Measurements from ENCODE around the gene SLC7A14. TPM values are rescaled to one million over a fixed set of nuclear protein-coding genes. Genes with fewer than 3 reads are reported as not detected.

SLC7A14 gene
- total and polyA plus RNA-seq, 10 of the 15 experiments (the other 5 are each of a cell fraction or from before 2014, with no cell fraction given): not detected

DNA sequence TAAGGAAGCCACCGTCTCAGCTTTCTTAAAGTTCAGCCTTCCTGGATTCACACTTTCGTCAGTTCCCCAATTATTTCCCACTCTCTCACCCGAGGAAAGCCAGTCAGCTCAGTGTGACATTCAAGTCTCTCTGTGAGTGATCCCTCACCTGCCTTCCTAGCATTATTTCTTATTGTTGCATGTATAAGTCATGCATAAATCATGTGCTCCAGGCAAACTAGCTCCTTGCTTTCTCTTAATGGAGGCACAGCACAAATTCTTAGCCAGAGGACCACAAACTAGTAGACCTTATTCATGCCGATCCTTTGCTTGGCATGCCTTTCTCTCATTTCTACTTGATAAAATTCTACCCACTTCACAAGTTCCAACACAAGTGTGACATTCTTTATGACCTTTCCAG is 122.9 kb downstream of the SLC7A14 start:
- H3K4me3 ChIP-seq: no peak overlapping the region
- H3K9ac ChIP-seq (ENCODE audit: control insufficient read depth, insufficient read depth, low read length): no peak overlapping the region
- ATAC-seq (no peak), FAIRE-seq (no peak), DNase-seq (ENCODE audit: low read depth, low spot score) (no peak)
- no peak overlapping the region for H3K4me2 ChIP-seq (ENCODE audit: control insufficient read depth, insufficient read depth)
- no peaks in the 10 kb centered on the region; a peak in 1 of 4 replicates for H3K27me3 ChIP-seq (replicated peaks in 1 of 2; ENCODE audit: control insufficient read depth in 2 of 2, insufficient read depth in 2 of 2, low read length in 1 of 2)
- CTCF ChIA-PET: no interaction called here
- intact Hi-C loops (cut with micrococcal nuclease; ENCODE audit: unreplicated experiment): no loop called here
- no peaks in the 10 kb centered on the region for H3K9me3 ChIP-seq (replicated peaks; ENCODE audit: control insufficient read depth, insufficient read depth, low read length)
- H3K36me3 ChIP-seq (ENCODE audit: control insufficient read depth in 2 of 2, insufficient read depth in 2 of 2, low read length in 1 of 2): no peaks in the 10 kb centered on the region
- no peaks in the 10 kb centered on the region for H3K79me2 ChIP-seq (ENCODE audit: control insufficient read depth, insufficient read depth, low read length)
- BruUV-seq (replicated peaks): no TSS peak
- SMC1A ChIA-PET (ENCODE audit: uncharacterized antibody, unreplicated experiment): interaction anchor here (1.4 kb wide), 1 partner anchor 10 kb away, joined by 3 read pairs; no protein-coding TSS in a partner anchor
- H2AFZ ChIP-seq (ENCODE audit: control insufficient read depth, low read depth, low read length): no peak overlapping the region
- 18% methylated on average over 4 of the region's 4 CpGs for WGBS (ENCODE audit: insufficient coverage, insufficient replicate concordance, low lambda C conversion rate, missing lambda C conversion rate)
- POLR2A ChIA-PET: no interaction called here
- in situ Hi-C loops (cut with MboI): no loop called here
- RAD21 ChIA-PET (ENCODE audit: unreplicated experiment): no interaction called here
- no peaks in the 10 kb centered on the region for H4K20me1 ChIP-seq (ENCODE audit: control insufficient read depth, insufficient read depth)
- H3K4me1 ChIP-seq (ENCODE audit: control insufficient read depth, insufficient read depth, low read length): no peaks in the 10 kb centered on the region
- H3K27ac ChIP-seq (ENCODE audit: control insufficient read depth, insufficient read depth): no peak overlapping the region
- TF ChIP-seq JUNB (IDR thresholded peaks at IDR 0.05) (no peak), CEBPB (IDR thresholded peaks at IDR 0.05; ENCODE audit: borderline replicate concordance in 1 of 2, low read depth in 2 of 2, low read length in 2 of 2) (no peak), NR2C2 (IDR thresholded peaks at IDR 0.05; ENCODE audit: borderline replicate concordance, control insufficient read depth, insufficient read length, low read depth) (no peak), ZNF24 (IDR thresholded peaks at IDR 0.05) (no peak), NFXL1 (IDR thresholded peaks at IDR 0.05; ENCODE audit: borderline replicate concordance) (no peak), YY1 (IDR thresholded peaks at IDR 0.05; ENCODE audit: low read depth, low read length) (no peak), ESRRA (IDR thresholded peaks at IDR 0.05; ENCODE audit: low read length) (no peak), STAT1 (conservative IDR thresholded peaks at IDR 0.05) (no peak), MYB (IDR thresholded peaks at IDR 0.05; ENCODE audit: borderline replicate concordance, low read depth, low read length) (no peak), YBX1 (IDR thresholded peaks at IDR 0.05) (no peak), FOS (IDR thresholded peaks at IDR 0.05; ENCODE audit: borderline replicate concordance, extremely low read depth, insufficient read length) (no peak), RBBP5 (conservative IDR thresholded peaks at IDR 0.05) (no peak), EP300 (IDR thresholded peaks at IDR 0.05; ENCODE audit: borderline replicate concordance in 1 of 2, control insufficient read depth in 1 of 2, low read depth in 2 of 2, low read length in 2 of 2) (no peak)
- TF ChIP-seq, protein P1, sequence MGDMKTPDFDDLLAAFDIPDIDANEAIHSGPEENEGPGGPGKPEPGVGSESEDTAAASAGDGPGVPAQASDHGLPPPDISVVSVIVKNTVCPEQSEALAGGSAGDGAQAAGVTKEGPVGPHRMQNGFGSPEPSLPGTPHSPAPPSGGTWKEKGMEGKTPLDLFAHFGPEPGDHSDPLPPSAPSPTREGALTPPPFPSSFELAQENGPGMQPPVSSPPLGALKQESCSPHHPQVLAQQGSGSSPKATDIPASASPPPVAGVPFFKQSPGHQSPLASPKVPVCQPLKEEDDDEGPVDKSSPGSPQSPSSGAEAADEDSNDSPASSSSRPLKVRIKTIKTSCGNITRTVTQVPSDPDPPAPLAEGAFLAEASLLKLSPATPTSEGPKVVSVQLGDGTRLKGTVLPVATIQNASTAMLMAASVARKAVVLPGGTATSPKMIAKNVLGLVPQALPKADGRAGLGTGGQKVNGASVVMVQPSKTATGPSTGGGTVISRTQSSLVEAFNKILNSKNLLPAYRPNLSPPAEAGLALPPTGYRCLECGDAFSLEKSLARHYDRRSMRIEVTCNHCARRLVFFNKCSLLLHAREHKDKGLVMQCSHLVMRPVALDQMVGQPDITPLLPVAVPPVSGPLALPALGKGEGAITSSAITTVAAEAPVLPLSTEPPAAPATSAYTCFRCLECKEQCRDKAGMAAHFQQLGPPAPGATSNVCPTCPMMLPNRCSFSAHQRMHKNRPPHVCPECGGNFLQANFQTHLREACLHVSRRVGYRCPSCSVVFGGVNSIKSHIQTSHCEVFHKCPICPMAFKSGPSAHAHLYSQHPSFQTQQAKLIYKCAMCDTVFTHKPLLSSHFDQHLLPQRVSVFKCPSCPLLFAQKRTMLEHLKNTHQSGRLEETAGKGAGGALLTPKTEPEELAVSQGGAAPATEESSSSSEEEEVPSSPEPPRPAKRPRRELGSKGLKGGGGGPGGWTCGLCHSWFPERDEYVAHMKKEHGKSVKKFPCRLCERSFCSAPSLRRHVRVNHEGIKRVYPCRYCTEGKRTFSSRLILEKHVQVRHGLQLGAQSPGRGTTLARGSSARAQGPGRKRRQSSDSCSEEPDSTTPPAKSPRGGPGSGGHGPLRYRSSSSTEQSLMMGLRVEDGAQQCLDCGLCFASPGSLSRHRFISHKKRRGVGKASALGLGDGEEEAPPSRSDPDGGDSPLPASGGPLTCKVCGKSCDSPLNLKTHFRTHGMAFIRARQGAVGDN (IDR thresholded peaks at IDR 0.05): no peak
- TF ChIP-seq, protein P2, sequence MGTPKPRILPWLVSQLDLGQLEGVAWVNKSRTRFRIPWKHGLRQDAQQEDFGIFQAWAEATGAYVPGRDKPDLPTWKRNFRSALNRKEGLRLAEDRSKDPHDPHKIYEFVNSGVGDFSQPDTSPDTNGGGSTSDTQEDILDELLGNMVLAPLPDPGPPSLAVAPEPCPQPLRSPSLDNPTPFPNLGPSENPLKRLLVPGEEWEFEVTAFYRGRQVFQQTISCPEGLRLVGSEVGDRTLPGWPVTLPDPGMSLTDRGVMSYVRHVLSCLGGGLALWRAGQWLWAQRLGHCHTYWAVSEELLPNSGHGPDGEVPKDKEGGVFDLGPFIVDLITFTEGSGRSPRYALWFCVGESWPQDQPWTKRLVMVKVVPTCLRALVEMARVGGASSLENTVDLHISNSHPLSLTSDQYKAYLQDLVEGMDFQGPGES (IDR thresholded peaks at IDR 0.05): no peak
- TF ChIP-seq, protein P3, sequence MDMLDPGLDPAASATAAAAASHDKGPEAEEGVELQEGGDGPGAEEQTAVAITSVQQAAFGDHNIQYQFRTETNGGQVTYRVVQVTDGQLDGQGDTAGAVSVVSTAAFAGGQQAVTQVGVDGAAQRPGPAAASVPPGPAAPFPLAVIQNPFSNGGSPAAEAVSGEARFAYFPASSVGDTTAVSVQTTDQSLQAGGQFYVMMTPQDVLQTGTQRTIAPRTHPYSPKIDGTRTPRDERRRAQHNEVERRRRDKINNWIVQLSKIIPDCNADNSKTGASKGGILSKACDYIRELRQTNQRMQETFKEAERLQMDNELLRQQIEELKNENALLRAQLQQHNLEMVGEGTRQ (IDR thresholded peaks at IDR 0.05; ENCODE audit: borderline replicate concordance, low read depth, low read length): no peak
- TF ChIP-seq, protein P4, sequence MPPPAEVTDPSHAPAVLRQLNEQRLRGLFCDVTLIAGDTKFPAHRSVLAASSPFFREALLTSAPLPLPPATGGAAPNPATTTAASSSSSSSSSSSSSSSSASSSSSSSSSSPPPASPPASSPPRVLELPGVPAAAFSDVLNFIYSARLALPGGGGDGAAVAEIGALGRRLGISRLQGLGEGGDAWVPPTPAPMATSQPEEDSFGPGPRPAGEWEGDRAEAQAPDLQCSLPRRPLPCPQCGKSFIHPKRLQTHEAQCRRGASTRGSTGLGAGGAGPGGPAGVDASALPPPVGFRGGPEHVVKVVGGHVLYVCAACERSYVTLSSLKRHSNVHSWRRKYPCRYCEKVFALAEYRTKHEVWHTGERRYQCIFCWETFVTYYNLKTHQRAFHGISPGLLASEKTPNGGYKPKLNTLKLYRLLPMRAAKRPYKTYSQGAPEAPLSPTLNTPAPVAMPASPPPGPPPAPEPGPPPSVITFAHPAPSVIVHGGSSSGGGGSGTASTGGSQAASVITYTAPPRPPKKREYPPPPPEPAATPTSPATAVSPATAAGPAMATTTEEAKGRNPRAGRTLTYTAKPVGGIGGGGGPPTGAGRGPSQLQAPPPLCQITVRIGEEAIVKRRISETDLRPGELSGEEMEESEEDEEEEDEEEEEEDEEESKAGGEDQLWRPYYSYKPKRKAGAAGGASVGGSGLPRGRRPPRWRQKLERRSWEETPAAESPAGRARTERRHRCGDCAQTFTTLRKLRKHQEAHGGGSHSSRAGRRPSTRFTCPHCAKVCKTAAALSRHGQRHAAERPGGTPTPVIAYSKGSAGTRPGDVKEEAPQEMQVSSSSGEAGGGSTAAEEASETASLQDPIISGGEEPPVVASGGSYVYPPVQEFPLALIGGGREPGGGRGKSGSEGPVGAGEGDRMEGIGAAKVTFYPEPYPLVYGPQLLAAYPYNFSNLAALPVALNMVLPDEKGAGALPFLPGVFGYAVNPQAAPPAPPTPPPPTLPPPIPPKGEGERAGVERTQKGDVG (CRISPR knock-in tag; IDR thresholded peaks at IDR 0.05): no peak
